ENCODE measurements around the gene UGT1A8.
"Not testable (repeated sequence)": the region's sequence is repeated elsewhere in the genome, so short reads cannot be mapped to it uniquely, and the experiment has no call there.

Gene UGT1A8

DNA sequence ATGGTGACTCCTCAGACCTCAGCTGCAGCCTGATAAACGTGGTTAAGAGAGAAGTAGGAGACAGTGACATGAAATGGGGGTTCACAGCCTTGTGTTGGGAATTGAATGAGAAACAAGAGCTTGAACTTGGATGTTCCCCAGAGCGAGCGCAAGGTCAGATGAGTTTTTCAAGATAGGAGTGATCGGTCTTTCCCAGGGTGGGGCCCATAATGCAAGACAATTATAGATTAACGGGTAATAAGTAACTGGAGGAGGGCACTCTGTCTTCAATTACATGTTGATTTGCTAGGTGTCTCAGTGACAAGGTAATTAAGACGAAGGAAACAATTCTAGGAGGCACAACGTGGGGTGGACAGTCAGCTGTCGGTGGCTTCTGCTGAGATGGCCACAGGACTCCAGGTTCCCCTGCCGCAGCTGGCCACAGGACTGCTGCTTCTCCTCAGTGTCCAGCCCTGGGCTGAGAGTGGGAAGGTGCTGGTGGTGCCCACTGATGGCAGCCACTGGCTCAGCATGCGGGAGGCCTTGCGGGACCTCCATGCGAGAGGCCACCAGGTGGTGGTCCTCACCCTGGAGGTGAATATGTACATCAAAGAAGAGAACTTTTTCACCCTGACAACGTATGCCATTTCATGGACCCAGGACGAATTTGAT is 95.3 kb downstream of the UGT1A8 start, which contains the start of gene UGT1A5:
TSS of gene UGT1A5 (plus strand) at position 297 of the 651 bp plus-strand sequence. CDS start at position 382, 85 bp downstream.
- in situ Hi-C loops (cut with MboI; ENCODE audit: low sequenced_read_pairs) = no loop called here

DNA sequence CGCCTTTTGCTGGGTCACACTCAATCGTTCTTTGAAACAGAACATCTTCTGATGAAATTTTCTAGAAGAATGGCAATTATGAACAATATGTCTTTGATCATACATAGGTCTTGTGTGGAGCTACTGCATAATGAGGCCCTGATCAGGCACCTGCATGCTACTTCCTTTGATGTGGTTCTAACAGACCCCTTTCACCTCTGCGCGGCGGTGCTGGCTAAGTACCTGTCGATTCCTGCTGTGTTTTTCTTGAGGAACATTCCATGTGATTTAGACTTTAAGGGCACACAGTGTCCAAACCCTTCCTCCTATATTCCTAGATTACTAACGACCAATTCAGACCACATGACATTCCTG is 95.8 kb downstream of the UGT1A8 start:
- in situ Hi-C loops (cut with MboI; ENCODE audit: low sequenced_read_pairs) = no loop called here

DNA sequence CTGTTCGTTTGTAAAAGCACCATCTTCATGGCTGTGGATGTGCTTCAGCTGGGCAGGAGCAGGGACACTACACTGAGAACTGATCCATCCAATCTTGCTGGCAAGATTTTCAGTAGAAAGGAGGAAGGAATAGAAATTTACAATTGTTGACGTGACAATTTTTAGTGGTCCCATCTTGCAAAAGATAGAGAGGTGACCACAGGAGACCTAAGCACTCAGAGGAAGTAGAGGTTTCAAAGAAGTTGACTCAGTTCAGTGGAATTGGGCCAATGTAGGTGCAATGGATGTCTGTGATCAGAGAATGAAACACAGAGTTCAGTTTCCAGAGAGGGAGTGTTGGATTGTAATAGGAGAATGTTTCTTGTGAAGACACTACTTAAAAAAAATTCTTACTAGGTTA is 96.7 kb downstream of the UGT1A8 start:
- in situ Hi-C loops (cut with MboI; ENCODE audit: low sequenced_read_pairs) = no loop called here

DNA sequence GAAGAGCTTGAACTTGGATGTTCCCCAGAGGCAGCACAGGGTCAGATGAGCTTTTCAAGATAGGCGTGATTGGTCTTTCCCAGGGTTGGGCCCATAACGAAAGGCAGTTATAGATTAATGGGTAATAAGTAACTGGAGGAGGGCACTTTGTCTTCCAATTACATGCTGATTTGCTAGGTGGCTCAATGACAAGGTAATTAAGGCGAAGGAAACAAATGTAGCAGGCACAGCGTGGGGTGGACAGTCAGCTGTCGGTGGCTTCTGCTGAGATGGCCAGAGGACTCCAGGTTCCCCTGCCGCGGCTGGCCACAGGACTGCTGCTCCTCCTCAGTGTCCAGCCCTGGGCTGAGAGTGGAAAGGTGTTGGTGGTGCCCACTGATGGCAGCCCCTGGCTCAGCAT is 101.1 kb downstream of the UGT1A8 start, which contains the start of gene UGT1A4:
TSS of gene UGT1A4 (plus strand) at position 185 of the 400 bp plus-strand sequence. CDS start at position 270, 85 bp downstream.
- in situ Hi-C loops (cut with MboI; ENCODE audit: low sequenced_read_pairs) = no loop called here

DNA sequence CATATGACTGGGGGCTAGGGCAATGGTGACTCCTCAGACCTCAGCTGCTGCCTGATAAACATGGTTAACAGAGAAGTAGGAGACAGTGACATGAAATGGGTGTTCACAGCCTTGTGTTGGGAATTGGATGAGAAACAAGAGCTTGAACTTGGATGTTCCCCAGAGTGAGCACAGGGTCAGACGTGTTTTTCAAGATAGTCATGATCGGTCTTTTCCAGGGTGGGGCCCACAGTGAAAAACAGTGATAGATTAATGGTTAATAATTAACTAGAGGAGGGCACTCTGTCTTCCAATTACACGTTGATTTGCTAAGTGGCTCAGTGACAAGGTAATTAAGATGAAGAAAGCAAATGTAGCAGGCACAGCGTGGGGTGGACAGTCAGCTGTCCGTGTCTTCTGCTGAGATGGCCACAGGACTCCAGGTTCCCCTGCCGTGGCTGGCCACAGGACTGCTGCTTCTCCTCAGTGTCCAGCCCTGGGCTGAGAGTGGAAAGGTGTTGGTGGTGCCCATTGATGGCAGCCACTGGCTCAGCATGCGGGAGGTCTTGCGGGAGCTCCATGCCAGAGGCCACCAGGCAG is 111.4 kb downstream of the UGT1A8 start, which contains the start of gene UGT1A3:
TSS of gene UGT1A3 (plus strand) at position 320 of the 579 bp plus-strand sequence. CDS start at position 405, 85 bp downstream.
- in situ Hi-C loops (cut with MboI; ENCODE audit: low sequenced_read_pairs) = no loop called here

DNA sequence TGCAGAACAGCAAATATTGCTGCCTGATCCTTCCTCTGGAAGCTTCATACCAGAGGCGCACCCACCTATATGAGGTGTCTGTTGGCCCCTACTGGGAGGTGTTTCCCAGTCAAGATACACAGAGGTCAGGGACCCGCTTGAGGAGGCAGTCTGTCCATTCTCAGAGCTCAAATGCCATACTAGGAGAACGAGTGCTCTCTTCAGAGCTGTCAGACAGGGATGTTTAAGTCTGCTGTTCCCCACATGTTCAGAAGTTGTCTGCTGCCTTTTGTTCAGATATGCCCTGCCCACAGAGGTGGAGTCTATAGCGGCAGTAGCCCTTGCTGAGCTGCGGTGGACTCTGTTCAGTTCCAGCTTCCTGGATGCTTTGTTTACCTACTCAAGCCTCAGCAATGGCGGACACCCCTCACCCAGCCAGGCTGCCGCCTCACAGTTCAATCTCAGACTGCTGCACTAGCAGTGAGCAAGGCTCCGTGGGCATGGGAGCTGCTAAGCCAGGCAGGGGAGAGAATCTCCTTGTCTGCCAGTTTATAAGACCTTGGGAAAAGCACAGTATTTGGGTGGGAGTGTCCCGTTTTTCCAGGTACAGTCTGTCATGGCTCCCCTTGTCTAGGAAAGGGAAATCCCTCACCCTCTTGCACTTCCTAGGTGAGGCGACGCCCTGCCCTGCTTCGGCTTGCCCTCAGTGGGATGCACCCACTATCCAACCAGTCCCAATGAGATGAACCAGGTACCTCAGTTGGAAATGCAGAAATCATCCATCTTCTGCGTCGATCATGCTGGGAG is 119.6 kb downstream of the UGT1A8 start:
- in situ Hi-C loops (cut with MboI; ENCODE audit: low sequenced_read_pairs) = not testable (repeated sequence)

DNA sequence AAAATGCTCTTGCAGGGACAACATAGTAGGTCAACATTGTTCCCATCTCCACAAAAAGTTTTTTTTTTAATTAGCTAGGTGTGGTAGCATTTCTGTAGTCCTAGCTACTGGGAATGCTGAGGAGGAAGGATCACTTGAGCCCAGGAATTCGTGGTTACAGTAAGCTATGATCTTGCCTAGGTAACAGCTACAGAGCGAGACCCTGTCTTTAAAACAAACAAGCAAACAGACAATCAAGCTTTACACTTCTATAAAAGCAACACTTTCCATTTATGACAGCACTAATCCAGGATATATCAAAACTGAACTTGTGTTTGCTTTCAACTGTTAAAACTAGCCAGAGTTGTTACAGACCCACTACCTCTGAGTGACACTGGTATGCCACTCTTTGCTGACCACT is 123.4 kb downstream of the UGT1A8 start:
- in situ Hi-C loops (cut with MboI; ENCODE audit: low sequenced_read_pairs) = no loop called here

DNA sequence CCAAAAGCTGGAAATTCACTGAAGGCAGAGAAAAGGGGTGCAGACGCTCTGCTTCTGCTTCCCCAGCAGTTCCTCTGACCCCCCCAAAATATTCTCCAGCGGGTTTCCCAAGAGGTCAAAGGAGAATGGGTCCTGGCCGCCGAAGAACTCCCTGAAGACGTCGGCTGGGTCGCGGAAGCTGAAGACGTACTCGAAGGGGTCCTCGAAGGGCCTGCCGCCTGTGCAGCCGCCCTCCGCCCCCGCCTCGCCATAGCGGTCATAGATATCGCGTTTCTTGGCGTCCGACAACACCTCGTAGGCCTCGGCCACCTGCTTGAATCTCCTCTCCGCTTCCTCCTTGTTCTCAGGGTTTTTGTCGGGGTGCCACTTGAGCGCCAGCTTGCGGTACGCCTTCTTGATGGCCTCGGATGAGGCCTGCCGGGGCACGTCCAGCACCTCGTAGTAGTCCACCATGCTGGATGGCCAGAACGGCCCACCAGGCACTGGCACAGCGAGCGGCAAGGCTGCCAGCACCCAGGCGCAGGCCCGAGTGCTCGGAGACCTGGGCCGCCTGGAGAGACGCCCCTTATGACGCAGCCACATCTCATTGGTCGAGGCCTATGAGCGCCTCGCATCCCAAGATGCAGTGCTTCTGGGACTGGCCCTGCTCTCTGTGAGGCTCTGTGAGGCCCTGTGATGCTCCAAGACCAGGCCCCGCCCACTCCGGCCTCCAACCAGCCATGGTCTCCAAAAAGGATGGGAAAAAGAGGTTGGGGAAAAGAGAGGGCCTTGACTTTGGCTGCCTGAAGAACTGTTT is 126.2 kb downstream of the UGT1A8 start:
- in situ Hi-C loops (cut with MboI; ENCODE audit: low sequenced_read_pairs) = no loop called here

DNA sequence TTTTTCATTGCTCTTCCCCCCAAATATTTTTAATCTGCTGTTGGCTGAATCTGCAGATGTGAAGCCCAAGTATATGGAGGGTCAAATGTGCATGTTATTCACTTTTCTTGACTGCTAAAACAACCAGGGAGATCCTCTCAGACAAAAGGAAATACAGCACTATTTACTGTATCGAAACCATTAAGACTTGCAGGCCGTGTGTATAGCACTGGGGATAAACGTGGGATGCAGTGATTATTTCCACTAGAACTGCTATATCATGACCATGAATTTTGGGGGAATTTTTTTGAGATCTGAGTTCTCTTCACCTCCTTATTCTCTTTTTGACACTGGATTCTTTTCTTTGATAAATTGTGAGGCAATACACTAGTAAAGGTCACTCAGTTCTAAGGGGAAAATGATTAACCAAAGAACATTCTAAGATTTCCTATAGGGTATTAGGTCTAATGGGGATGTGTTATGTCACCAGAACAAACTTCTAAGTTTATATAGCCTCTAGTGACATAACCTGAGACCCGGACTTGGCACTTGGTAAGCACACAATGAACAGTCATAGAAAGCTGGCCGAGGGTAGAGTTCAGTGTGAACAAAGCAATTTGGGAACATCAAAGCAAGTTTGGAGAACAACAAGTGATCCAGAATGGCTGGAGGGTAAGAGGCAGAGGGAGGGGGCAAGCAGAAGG is 127.8 kb downstream of the UGT1A8 start:
- in situ Hi-C loops (cut with MboI; ENCODE audit: low sequenced_read_pairs) = no loop called here

DNA sequence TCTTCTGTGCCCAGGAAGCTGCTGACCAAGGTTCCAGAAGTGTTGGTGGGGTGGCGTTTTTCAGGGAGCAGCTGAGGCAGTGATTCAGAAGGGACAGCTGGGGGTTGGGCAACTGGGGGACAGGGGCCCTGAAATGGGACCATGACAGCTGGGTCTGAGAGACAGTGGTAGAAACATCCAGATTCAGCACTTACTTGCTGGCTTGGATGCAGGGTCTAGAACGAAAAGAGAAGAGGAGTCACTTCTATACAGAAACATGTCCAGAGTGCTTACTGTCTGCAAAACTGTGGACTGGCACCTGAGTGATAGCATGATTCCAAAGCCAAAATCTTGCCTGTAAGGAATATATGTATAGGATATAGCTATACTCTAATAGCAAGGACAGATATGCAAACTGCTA is 128.4 kb downstream of the UGT1A8 start:
- in situ Hi-C loops (cut with MboI; ENCODE audit: low sequenced_read_pairs) = not testable (repeated sequence)

DNA sequence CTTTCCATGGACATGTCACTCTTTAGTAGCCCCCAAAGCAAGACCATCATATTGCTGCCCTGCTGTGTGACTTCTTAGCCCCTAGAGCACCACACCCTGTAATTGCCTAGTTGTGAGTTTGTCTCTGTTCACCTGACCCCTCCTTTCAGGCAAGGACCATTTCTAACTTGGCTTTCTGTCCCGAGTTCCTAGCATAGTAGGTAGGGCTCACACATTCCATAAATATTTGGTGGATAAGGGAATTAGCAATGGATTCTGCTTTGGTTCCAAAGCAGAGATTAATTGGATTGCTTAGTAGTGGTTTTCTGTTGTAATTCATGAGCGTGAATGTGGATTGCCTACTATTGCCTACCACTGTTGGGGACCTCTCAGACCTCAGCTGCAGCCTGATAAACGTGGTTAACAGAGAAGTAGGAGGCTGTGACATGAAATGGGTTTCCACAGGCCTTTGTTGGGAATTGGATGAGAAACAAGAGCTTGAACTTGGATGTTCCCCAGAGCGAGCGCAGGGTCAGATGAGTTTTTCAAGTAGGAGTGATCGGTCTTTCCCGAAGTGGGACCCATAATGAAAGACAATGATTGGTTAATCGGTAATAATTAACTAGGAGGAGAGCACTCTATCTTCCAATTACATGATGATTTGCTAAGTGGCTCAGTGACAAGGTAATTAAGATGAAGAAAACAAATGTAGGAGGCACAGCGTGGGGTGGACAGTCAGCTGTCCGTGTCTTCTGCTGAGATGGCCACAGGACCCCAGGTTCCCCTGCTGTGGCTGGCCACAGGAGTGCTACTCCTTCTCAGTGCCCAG is 129.2 kb downstream of the UGT1A8 start:
- in situ Hi-C loops (cut with MboI; ENCODE audit: low sequenced_read_pairs) = no loop called here

DNA sequence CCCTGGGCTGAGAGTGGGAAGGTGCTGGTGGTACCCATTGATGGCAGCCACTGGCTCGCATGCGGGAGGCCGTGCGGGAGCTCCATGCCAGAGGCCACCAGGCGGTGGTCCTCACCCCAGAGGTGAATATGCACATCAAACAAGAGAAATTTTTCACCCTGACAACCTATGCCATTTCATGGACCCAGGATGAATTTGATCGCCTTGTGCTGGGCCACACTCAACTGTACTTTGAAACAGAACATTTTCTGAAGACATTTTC is 129.8 kb downstream of the UGT1A8 start:
- in situ Hi-C loops (cut with MboI; ENCODE audit: low sequenced_read_pairs) = no loop called here

DNA sequence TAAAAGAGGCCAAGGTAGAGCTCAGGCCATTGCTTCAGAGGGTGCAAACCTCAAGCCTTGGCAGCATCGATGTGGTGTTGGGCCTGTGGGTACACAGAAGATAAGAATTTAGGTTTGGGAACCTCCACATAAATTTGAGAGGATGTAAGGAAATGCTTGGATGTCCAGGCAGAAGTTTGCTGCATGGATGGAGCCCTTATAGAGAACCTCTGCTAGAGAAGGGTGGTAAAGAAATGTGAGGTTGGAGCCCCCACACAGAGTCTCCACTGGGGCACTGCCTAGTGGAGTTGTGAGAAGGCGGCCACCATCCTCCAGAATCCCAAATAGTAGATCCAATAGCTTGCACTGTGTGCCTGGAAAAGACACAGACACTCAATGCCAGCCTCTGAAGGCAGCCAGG is 133.3 kb downstream of the UGT1A8 start:
- in situ Hi-C loops (cut with MboI; ENCODE audit: low sequenced_read_pairs) = not testable (repeated sequence)

DNA sequence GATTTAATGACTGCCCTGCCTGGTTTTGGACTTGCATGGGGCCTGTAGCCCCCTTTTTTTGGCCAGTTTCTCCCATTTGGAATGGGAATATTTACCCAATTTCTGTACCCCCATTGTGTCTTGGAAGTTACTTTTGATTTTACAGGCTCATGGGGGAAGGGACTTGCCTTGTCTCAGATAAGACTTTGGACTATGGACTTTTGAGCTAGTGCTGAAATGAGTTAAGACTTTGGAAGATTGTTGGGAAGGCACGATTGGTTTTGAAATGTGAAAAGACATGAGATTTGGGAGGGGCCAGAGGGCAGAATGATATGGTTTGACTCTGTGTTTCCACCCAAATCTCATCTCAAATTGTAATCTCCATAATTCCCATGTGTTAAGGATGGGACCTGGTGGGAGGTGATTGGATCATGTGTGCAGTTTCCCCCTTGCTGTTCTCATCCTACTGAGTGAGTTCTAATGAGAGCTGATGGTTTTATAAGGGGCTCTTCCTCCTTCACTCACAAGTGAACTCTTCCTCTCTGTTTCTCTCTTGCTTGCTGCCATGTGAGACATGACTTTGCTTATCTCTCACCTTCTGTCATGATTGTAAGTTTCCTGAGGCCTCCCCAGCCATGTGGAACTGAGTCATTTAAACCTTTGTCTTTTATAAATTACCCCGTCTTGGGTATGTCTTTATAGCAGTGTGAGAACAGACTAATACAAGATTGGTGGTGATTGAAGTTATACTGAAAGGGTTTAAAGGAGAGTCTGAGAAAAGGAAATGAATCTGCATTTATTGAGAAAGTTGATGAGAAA is 134.0 kb downstream of the UGT1A8 start:
- in situ Hi-C loops (cut with MboI; ENCODE audit: low sequenced_read_pairs) = not testable (repeated sequence)

DNA sequence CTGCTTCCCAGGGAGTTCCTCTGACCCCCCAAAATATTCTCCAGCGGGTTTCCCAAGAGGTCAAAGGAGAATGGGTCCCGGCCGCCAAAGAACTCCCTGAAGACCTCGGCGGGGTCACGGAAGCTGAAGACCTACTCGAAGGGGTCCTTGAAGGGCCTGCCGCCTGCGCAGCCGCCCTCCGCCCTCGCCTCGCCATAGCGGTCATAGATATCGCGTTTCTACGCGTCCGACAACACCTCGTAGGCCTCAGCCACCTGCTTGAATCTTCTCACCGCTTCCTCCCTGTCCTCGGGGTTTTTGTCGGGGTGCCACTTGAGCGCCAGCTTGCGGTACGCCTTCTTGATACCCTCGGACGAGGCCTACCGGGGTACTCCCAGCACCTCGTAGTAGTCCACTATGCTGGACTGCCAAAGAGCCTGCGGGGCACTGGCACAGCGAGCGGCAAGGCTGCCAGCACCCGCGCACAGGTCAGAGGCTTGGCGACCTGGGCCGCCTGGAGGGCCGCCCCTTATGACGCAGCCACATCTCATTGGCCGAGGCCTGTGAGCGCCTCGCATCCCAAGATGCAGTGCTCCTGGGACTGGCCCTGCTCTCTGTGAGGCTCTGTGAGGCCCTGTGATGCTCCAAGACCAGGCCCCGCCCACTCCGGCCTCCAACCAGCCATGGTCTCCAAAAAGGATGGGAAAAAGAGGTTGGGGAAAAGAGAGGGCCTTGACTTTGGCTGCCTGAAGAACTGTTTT is 137.6 kb downstream of the UGT1A8 start:
- in situ Hi-C loops (cut with MboI; ENCODE audit: low sequenced_read_pairs) = no loop called here

DNA sequence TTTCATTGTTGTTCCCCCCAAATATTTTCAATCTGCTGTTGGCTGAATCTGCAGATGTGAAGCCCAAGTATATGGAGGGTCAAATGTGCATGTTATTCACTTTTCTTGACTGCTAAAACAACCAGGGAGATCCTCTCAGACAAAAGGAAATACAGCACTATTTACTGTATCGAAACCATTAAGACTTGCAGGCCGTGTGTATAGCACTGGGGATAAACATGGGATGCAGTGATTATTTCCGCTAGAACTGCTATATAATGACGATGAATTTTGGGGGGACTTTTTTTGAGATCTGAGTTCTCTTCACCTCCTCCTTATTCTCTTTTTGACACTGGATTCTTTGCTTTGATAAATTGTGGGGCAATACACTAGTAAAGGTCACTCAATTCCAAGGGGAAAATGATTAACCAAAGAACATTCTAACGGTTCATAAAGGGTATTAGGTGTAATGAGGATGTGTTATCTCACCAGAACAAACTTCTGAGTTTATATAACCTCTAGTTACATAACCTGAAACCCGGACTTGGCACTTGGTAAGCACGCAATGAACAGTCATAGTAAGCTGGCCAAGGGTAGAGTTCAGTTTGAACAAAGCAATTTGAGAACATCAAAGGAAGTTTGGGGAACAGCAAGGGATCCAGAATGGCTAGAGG is 139.1 kb downstream of the UGT1A8 start:
- in situ Hi-C loops (cut with MboI; ENCODE audit: low sequenced_read_pairs) = no loop called here

DNA sequence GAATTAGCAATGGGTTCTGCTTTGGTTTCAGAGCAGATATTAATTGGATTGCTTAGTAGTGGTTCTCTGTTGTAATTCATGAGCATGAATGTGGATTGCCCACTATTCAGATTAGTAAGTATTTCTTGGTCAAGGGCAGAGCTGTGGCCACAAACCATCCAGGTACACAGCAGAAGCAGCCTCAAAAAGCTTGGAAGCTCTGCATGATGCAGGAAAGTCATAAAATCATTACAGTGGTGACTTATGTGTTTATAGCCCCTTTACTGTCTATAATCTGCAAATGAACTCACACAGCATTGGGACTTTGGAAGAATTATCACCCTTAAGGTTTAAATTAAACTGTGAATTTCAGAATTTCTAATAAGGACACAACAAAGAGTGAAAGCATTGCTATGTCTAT is 140.7 kb downstream of the UGT1A8 start:
- in situ Hi-C loops (cut with MboI; ENCODE audit: low sequenced_read_pairs) = no loop called here

DNA sequence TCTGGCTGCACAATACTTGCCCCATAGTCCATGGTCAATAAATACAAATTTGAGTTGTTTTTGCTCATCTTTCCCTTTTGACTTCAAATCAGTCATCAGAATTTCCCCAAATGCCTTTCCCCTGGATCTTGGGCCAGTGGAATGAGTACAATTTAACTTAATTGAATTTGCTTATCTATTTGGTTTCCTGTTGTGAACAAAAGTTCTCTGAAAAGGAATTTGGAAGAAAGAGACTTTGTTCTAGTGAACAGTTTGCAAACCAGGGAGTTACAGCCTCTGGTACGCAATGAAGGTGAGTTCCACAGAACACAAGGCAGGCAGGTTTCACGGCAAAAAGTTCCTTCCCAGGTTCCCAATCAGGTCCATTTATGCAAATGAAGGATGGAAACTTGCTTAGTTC is 141.4 kb downstream of the UGT1A8 start:
- in situ Hi-C loops (cut with MboI; ENCODE audit: low sequenced_read_pairs) = no loop called here

All from HL-60/S4 (cell line).